Subcutaneous adipose tissue (tissue), 4 donors: ENCODE results near the gene LRRC18. TPM values are rescaled to one million over a fixed set of nuclear protein-coding genes. Genes with fewer than 3 reads are reported as not detected.

ENCODE experiments used
- total RNA-seq, 4 donors: library from RNA; depleted of rRNA; stranded (reverse); fragments of >200 nt; gene quantifications; one replicate each; pipeline ENCODE4 v1.1.0, GENCODE V29; 2016
- TF ChIP-seq, protein P1 (sequence below): fragments of 450-650 bp; IDR thresholded peaks from one replicate; pipeline ENCODE4 v1.5.1; 2016; ENCODE audit warnings: low read depth, mild to moderate bottlenecking, control low read depth, antibody characterized with exemption, moderate library complexity

Gene LRRC18
- total RNA-seq, 4 donors from 2014 or later: not detected

DNA sequence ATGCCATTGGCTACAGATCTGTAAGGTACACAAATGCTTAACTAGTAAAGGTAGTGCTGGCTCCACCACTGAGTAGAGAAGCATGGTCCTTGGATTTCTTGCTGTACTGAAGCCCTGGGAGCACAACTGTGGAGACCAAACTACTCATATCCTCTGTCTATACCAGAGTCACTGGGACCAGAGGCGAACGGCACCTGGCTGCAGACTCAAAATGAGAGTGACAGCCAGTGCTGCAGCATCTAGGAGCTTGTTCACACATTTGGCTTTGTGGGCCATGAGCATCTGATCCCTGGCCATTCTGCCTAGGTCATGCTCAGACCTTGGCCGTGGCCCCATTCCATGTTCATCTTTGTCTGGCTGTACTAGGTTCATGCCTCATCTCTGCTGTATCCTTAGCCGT, 31.9 kb downstream of the LRRC18 start:
- TF ChIP-seq, protein P1, sequence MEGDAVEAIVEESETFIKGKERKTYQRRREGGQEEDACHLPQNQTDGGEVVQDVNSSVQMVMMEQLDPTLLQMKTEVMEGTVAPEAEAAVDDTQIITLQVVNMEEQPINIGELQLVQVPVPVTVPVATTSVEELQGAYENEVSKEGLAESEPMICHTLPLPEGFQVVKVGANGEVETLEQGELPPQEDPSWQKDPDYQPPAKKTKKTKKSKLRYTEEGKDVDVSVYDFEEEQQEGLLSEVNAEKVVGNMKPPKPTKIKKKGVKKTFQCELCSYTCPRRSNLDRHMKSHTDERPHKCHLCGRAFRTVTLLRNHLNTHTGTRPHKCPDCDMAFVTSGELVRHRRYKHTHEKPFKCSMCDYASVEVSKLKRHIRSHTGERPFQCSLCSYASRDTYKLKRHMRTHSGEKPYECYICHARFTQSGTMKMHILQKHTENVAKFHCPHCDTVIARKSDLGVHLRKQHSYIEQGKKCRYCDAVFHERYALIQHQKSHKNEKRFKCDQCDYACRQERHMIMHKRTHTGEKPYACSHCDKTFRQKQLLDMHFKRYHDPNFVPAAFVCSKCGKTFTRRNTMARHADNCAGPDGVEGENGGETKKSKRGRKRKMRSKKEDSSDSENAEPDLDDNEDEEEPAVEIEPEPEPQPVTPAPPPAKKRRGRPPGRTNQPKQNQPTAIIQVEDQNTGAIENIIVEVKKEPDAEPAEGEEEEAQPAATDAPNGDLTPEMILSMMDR: no peak

DNA sequence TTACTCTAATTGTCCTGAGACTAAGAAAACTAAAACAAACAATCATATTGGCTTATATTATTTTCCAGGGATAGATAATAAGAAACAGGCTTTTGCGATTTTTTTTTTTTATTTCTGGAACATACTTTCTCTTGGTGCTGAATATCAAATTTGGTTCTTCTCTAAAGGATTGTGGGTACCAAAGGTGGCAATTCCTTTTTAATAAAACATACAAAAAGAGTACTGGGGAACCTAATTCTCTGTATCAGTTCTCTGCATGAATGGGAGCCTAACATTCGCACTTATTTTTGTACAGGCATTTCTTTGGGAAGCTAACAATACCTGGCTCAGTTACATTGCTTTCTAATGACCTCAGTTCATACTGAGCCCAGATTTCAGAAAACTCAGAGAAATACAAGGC, 32.8 kb downstream of the LRRC18 start:
- TF ChIP-seq, protein P1: no peak

DNA sequence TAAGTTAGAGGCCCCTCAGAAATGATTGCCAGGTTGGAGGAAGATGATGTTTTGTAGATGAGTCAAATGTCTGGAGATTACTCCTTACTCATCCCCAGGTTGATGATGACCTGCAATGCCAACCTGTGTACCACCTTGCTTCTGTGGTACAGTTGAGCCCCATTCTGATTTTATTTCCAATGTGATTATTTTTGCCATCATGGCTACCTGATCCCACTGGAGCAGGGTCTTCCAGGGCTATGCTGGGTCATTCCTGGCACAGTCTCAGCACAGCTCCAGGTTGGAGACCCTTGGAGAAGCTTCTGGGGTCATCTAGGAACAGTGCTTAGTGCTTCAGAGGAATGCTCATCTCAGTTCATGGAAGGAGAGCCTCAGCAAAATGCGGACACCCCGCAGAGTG, 34.3 kb downstream of the LRRC18 start:
- TF ChIP-seq, protein P1: no peak

DNA sequence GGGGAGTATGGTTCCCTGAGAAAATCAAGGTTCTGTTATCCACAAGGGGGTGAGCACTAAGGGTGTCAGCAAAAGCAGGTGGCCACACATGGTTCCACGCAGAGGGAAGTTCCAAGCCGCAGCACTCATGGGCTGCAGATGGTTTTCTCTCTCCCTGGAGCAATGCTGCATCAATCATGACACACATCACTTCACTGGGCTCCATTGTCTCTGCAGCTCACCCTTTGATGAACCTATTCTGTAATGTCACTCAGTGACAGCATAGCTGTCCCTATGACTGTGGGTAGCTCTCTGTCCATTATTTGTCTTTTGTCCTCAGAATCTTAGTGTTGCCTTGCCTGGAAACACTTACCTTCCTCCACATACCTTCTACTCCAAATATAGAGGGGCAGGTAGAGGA, 34.8 kb downstream of the LRRC18 start:
- TF ChIP-seq, protein P1: no peak

DNA sequence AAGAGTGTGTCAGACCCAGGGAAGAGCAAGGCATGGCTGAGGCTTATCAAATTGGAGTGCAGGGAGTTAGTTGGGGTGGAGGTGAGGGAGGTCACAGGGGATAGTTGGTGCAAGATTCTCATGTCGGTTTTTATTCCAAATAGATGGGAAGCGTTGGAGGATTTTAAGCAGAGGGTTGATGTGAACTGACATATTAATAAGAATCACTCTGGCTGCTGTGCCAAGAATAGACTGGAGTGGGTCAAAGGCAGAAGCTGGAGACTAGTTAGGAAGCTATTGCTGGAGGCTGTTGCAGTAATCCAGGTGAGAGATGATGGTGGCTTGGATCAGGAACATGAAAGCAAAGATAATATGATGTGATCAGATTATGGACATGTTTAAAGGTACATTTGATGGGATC, 36.5 kb downstream of the LRRC18 start:
- TF ChIP-seq, protein P1: no peak

DNA sequence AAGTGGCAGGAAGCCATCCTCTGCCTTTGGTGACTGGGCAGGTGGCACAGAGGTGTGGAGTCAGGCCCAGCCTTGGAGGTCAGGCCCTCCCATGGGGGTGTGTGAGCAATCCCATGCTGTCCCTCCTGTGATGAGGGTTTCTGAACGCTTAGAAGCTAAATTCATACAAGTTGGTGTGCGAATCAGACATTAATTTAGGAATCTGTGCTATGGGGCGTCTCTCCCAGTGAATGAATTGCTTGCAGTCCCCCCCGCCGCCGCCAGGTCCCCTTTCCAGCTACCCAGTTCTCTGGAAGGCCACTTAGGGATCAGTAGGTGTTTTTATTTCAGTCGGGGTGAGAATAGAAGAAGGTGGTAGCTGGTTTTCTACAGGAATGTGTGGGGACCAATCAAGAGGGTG, 37.5 kb downstream of the LRRC18 start:
- TF ChIP-seq, protein P1: no peak

DNA sequence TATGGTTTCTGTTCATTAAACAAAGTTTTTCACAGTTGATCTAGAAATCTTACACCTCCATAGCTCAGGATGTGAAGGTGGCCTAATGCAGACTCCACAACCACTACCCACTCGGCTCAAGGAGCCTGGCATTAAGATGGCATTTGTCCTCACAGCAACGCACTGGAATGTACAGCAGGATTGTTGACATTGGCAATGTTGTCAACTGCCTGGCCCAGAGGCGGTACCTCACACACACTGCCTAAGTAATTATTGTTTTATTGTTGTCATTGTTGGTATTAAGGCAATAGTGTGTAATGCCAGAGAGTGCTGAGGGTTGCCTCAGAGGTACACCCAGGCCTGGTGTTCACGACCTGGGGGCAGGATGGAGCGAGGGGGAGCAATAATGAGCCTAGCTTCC, 38.3 kb downstream of the LRRC18 start:
- TF ChIP-seq, protein P1: no peak
